Pancreas (tissue), 10 donors: ENCODE measurements around the gene CALML3. TPM values are rescaled to one million over a fixed set of nuclear protein-coding genes. Genes with fewer than 3 reads are reported as not detected.

ENCODE experiments used
- ATAC-seq, 4 donors: fragments of 200-7000 bp; cut with Tn5 transposase; one replicate each; pipeline versions ENCODE4 v1.8.0 to v1.9.1; 2020; ENCODE audit warnings: mild to moderate bottlenecking in 4 of 4, moderate library complexity in 4 of 4
- DNase-seq, 6 donors: peaks; one replicate each; pipeline ENCODE4 v3.0.0-alpha.2; 2020
- FAIRE-seq: peaks from 2 replicates; lab custom pipeline; 2012; peaks lifted over from hg19 to GRCh38; lab: Jason Lieb, UNC
- H3K27ac ChIP-seq, 4 donors: fragments of 200-600 bp; sonication (generic); 1 replicate in 3 of 4; 2 replicates in 1 of 4; pipeline versions ENCODE4 v1.5.0 to v1.8.0; 2020
- H3K27me3 ChIP-seq, 4 donors: fragments of 200-600 bp; one replicate each; pipeline ENCODE4 v1.8.0; 2021
- H3K36me3 ChIP-seq, 3 donors: fragments of 200-600 bp; sonication (generic) in 1 of 3; one replicate each; pipeline versions ENCODE4 v1.5.0 to v1.8.0; 2020 to 2021
- H3K4me1 ChIP-seq, 3 donors: fragments of 200-600 bp; one replicate each; pipeline ENCODE4 v1.8.0; 2021
- H3K4me3 ChIP-seq, 4 donors: fragments of 200-600 bp; sonication (generic) in 2 of 4; one replicate each; pipeline versions ENCODE4 v1.5.0 to v1.8.0; 2020 to 2021
- H3K9me3 ChIP-seq, 4 donors: fragments of 200-600 bp; one replicate each; pipeline ENCODE4 v1.8.0; 2021
- CTCF ChIP-seq, 4 donors: fragments of 200-600 bp; sonication (generic) in 3 of 4; IDR thresholded peaks; one replicate each; pipeline versions ENCODE4 v1.5.0 to v1.8.0; 2021; ENCODE audit warnings: antibody characterized with exemption in 4 of 4
- WGBS, 2 donors: extraction: QIAGEN DNeasy Blood & Tissue Kit; methylation state at CpG; one replicate each; pipeline ENCODE4 v1.1.7; 2013; 5-methylcytosine and 5-hydroxymethylcytosine counted together
- intact Hi-C, 3 donors: fragments of 100-400 bp; cut with DNase I; formaldehyde crosslinking; loops; one replicate each; pipeline versions ENCODE4 v1.11.1 to v1.14.2; 2022
- polyA plus RNA-seq, 2 donors: library from polyadenylated mRNA; stranded (reverse); fragments of 200-250 nt; gene quantifications; one replicate each; pipeline ENCODE4 v1.2.3, GENCODE V29; 2013
- total RNA-seq, 6 donors: library from RNA; stranded (reverse); fragmentation: NEBNext Ultra II Directional in 4 of 6; extraction: Animal tissue kit (Norgen Biotek cat#: 25700) in 4 of 6; gene quantifications; one replicate each; pipeline versions ENCODE4 v1.2.1 to v1.2.4, GENCODE V29; 2021 to 2023
- donor health status: healthy with polysubstance abuse.
- donor health status: DM: no; HTN: no; CAD: no; lungs with moderate emphysema.
- donor health status: DM: no; HTN: no; CAD: no.
- donor health status: control.
- donor health status: control.
- donor health status: Bipolar disorder and iron deficiency.
- donor health status: DM: yes; HTN: yes; CAD: no.
- donor health status: DM: no; HTN: no; CAD: no.
- donor health status: DM: no; HTN: no; CAD: no.
- donor health status: DM: yes; HTN: yes; CAD: no.

Gene CALML3
- total and polyA plus RNA-seq, 8 donors = 0.05 to 0.08 TPM; not detected in 6

DNA sequence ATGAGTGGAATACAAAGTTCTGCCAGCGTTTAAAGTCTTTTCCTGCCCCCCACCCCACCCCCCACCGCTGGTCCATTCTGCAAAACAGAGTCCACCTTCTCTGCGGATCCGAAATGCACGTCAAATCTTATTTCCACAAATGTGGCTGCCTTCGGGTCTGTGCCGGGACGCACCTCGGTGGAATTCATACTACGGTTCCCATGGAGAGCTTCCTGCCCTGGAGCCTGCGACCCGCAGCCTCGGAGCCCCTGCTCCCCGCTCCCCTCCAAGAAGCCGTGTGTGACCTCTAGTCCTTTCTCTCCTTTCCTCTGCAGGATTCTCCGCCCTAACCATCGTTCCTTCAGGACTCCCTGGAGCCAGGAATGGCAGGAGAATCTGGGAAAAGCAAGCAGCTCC, 12.9 kb upstream of the CALML3 start:
- H3K4me1 ChIP-seq = no peaks in the 10 kb centered on the region
- intact Hi-C loops = no loop called here
- DNase-seq (peak in 2 of 6 donors; percentile 13 to 20), FAIRE-seq (no peak), ATAC-seq (no peak)
- H3K9me3 ChIP-seq = no peaks in the 10 kb centered on the region
- WGBS, 2 donors = 91% methylated on average over 17 of the region's 17 CpGs
- no peak overlapping the region for H3K27ac ChIP-seq
- no peaks in the 10 kb centered on the region for H3K36me3 ChIP-seq
- TF ChIP-seq CTCF (IDR thresholded peaks at IDR 0.05) = no peak
- H3K4me3 ChIP-seq = no peak overlapping the region
- H3K27me3 ChIP-seq = no peaks in the 10 kb centered on the region

DNA sequence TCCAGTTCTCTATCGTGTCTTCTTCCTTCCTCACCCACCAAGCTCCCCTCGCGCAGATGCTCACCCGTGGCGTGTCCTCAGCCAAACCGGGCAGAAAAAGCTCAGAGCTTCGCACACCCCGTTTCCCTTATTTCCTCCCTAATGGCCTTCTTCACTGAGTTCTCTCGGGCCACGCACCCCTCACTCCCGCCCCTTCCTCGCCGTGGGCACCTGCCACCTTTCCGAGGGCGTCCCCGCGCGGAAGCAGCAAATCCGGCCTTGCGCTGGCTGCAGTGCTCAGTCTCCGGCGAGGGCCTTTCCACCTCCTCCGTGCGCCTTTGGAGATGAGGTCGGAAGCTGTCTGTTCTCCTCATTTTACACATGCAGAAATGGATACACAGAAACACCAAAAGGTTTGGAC, 12.4 kb upstream of the CALML3 start:
- no peak for TF ChIP-seq CTCF (IDR thresholded peaks at IDR 0.05)
- H3K4me3 ChIP-seq = no peak overlapping the region
- no peak overlapping the region for H3K27ac ChIP-seq
- ATAC-seq (no peak), FAIRE-seq (no peak), DNase-seq (peak in 2 of 6 donors; percentile 25 to 33)
- peaks cover 0 to 1% (median 0%) of the 10 kb centered on the region in 3 donors for H3K4me1 ChIP-seq
- 92% methylated on average over 25 of the region's 25 CpGs for WGBS, 2 donors
- intact Hi-C loops = no loop called here
- no peaks in the 10 kb centered on the region for H3K36me3 ChIP-seq
- H3K27me3 ChIP-seq = no peaks in the 10 kb centered on the region
- no peaks in the 10 kb centered on the region for H3K9me3 ChIP-seq

- no peak for TF ChIP-seq CTCF (IDR thresholded peaks at IDR 0.05)
- no peak for FAIRE-seq
- Histone ChIP-seq H3K4me1 (peaks cover 0 to 8% (median 5%) of the 10 kb centered on the region in 3 donors), H3K27ac (no peak overlapping the region), H3K27me3 (no peaks in the 10 kb centered on the region), H3K4me3 (no peak overlapping the region), H3K36me3 (no peaks in the 10 kb centered on the region), H3K9me3 (no peaks in the 10 kb centered on the region)
- intact Hi-C loops = no loop called here
- no peak for ATAC-seq
- peak in 2 of 6 donors; percentile 6 to 9 for DNase-seq
- WGBS, 2 donors = 87 to 90% methylated on average over 15 of the region's 15 CpGs
These were observed 11.7 kb upstream of the CALML3 start for GRCh38 chr10:5512881-5513612.

DNA sequence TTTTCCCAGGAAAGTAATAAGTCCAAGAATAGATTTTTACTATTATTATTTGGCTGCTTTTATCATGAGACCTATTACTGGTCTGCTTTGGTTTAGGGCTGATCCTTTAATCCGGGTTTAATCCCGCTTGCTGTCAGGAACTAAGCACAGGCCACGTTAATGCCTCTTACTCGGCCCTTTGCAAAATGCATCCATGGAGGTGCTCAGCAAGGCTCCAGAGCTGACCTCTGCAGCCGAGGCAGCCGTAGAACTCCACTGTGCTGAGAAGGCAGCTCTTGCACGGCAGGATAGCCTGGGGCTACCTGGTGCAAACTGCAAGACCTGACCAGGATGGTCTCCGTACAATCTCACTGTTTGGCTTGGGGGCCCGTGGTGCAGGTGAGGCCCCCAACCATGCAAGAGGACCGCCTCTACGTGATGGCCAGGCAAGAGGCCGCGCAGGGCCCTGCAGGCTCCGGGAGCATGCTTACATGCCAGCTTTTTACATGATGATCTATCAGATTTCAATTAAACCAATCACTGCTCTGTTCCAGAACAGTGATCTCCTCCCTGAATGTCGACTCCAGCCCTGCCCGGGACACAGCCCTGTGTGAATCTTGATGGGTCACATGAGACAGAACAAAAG, 10.4 kb upstream of the CALML3 start:
- H3K4me1 ChIP-seq = peaks cover 0 to 8% (median 5%) of the 10 kb centered on the region in 3 donors
- DNase-seq (peak in 2 of 6 donors; percentile 26 to 38), FAIRE-seq (no peak), ATAC-seq (no peak)
- intact Hi-C loops = no loop called here
- no peaks in the 10 kb centered on the region for H3K36me3 ChIP-seq
- H3K4me3 ChIP-seq = no peak overlapping the region
- H3K27me3 ChIP-seq = no peaks in the 10 kb centered on the region
- 86 to 91% methylated on average over 16 of the region's 16 CpGs for WGBS, 2 donors
- H3K27ac ChIP-seq = no peak overlapping the region
- no peak for TF ChIP-seq CTCF (IDR thresholded peaks at IDR 0.05)
- no peaks in the 10 kb centered on the region for H3K9me3 ChIP-seq
